GM03348 (cell line): ENCODE measurements around the gene CPN2.
A peak's percentile ranks its signal among the peaks of the same experiment; 100 is the strongest.

ENCODE experiments used
- DNase-seq: peaks from one replicate; pipeline ENCODE4 v3.0.0; 2012; ENCODE audit warnings: low spot score

Gene CPN2

DNA sequence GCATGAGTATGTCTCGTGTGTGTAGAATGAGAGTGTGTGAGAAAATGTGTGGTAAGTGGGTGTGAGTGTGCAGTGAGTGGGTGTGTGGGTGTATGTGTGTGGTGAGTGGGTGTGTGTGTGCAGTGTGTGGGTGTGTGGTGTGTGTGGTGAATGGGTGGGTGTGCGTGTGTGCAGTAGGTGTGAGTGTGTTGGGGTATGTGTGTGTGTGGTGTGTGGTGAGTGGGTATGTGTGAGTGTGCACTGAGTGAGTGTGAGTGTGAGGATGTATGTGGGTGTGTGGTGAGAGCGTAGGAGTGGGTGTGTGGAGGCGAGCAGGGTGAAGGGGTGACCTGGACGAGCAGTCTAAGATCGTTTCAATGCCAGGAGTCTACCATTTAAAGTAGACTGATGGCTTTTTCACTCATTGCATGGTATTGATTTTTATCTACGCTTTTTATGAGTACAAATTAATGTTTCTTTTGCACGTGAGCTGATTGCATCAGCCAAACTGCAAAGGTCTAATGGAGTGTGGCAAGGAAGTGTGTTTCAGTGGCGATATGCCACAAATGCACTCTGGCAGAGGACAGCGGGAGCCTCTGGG lies 1.6 kb upstream of the CPN2 start:
- no peak for DNase-seq

DNA sequence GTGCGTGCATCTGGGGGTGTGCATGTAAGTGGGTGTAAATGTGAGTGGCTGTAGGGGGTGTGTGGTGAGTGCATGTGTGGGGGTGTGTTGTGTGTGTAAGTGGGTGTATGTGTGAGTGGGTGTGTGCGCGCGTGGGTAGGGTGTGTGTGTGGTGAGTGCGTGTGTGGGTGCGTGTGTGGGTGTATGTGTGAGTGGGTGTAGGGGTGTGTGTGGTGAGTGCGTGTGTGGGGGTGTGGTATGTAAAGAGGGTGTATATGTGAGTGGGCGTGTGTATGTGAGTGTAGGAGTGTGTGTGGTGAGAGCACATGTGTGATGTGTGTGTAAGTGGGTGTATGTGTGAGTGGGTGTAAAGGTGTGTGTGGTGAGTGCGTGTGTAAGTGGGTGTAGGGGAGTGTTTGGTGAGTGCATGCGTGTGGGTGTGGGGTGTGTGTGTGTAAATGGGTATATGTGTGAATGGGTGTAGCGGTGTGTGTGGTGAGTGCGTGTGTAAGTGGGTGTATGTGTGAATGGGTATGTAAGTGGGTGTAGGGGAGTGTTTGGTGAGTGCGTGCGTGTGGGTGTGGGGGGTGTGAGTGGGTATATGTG lies 916 bp upstream of the CPN2 start:
- DNase-seq: no peak

DNA sequence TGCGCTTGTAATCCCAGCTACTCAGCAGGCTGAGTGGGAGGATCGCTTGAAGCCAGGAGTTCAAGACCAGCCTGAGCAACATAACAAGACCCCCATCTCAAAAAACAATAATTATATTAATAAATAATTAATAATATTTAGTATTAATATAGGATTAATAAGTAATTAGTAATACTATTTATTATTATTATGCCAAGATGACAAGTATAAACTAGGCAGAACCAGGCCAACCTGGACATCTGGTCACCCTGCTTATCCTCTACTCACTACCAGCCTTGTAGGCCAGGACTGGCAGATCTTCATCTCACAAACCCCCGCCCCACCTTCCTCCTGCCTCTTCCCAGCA lies 429 bp downstream of the CPN2 start:
- DNase-seq: no peak

DNA sequence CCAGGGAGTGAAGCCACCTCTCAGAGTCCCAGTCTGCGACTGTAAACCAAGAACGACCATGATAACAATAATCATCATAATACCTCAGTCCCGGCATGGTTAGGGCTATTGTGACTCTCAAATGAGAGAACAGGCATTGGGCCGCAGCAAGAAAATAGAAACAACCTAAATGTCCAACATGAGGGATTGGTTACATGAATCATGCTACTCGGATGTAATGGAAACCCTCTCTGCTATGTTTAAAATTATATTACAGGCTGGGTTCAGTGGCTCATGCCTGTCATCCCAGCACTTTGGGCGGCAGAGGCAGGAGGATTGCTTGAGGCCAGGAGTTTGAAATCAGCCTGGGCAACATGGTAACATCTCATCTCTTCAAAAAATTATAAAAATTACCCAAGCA lies 2.8 kb downstream of the CPN2 start:
- DNase-seq: no peak

DNA sequence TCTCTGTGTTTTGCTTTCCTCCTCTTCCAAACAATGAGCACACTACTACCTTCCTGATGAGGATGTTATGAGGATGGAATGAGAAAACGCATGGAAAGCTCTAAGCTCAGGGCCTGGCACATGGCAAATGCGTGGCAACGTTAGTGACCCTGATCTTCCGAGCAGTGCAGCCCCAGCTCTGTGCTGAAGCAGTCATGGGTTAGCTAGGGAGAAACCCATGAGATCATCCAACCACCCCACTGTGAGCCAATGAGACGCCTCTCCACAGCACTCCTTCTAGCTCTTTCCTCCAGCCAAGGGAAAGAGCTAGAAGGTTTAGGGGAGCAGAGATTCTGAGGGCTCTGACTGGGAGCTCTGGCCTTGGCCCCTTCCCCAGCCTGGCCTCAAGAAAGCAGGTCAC lies 4.5 kb downstream of the CPN2 start:
- peak; percentile 59 for DNase-seq

DNA sequence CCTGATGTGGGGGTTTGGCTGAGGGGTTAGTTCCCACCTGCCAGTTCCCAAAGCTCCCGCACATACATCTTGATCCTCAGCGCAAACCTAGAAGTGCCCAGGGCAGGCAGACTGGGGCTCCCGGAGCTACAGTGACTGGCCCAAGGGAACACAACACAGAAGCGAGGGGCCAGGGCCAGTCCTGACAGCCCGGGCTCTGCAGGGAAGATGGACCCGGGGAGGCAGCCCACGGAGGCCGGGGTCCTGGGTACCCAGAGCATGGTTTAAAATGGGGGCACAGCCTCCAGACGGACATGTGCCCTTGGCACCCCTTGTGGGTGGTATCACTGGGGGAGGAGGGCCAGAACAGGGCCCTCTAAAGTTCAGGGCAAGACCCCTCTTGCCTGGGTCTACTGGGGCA lies 5.1 kb downstream of the CPN2 start:
- DNase-seq: no peak

GRCh38 chr3:194344012-194344411 lies 7.1 kb downstream of the CPN2 start:
- peak; percentile 74 for DNase-seq

DNA sequence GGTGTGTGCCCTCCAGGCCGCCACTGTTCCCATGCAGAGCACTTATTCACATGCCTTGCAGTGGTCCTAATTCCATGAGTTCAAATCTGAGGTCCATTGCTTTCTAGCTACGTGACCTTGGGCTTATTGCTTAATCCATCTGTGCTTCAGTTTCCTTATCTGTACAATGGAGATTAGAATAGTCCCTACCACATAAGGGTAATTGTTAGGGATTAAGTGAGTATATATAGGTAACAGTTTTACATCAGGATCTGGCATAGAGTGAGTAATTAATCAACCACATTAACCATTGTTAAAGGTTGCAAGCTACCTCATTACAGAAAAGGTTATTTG lies 7.6 kb downstream of the CPN2 start:
- DNase-seq: no peak

DNA sequence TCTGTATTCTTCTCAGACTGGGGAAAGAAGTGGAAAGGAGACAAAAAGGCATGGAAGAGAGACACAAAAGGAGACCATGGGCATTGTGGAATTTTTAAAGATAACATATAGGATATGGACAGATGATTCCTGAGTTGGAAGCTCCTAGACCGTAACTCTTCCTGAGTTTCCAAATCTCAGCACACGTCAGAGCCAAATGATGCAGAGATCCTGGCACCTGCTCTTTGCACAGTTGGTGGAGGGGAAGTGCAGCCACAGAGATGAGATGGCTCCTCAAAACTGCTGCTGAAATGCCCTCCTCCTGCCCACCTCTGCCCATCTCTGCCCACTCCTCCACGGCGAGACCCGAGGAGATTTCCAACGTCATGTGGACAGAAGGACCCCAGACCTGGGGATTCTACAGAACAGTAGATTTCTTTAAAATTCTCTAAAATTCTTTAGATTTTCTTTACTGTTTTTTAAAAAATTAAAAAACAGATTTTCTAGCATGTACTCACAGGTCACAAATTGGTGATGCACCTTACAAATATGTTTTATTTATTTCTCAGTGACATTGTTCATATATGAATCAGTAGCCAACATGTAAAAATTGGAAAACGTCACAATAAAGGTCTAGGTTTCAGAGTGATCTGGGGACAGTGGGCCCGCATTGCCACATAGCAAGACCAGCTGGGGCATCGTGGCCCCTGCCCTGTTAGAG lies 8.1 kb downstream of the CPN2 start:
- no peak for DNase-seq

- DNase-seq: no peak
Measured at GRCh38 chr3:194340757-194341400, 10.2 kb downstream of the CPN2 start.

DNA sequence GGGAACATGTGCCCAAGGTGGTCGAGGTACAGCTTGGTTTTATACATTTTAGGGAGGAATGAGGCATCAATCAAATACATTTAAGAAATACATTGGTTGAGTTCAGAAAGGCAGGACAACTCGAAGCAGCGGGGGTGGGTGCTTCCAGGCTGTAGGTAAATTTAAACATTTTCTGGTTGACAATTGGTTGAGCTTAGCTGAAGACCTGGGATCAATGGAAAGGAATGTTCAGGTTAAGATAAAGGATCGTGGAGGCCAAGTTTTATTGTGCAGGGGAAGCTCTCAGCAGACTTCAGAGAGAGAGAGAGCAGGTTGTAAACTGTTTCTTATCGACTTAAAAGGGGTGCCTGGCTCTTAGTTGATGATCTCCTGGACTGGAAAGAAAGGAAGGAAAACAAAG lies 11.3 kb downstream of the CPN2 start:
- DNase-seq: no peak

- no peak for DNase-seq
Measured at GRCh38 chr3:194339356-194339755, 11.8 kb downstream of the CPN2 start.

- DNase-seq: no peak
Measured at GRCh38 chr3:194337965-194338753, 13.0 kb downstream of the CPN2 start.

DNA sequence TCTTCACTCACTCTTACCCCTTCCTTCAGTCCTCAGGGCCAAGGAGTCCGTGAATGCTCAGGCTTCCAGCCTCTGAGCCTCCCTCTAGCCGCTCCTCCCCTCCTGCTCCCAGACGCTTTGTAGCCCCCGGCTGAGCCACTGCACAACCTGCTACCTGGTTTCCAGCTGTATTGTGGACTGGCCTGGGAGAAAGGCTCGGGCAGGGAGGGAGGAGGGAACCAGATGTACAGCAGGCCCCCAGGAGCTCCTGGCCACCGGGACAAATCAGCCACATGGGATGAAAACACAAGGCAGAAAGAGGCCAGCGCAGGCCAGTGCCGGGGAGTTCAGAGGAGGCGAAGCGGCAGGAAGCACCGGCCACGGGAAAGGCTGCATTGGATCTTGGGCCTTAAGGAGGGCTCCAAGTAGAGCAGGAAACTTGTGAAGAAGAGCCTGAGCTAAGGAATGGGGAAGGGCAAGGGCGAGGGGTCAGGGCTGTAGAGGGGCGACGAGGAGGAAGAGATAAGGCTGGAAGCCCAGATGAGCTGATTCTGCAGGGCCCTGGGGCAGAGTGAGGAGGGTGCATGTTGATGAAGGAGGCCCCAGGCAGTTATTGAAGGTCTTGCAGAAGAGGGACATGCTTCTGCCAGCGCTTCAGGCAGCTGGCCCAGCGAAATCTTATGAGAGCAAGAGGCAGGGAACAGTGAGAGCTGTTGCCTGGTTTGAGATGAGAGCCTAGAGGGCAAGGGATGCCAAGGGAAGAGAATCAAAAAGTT lies 14.3 kb downstream of the CPN2 start:
- no peak for DNase-seq

DNA sequence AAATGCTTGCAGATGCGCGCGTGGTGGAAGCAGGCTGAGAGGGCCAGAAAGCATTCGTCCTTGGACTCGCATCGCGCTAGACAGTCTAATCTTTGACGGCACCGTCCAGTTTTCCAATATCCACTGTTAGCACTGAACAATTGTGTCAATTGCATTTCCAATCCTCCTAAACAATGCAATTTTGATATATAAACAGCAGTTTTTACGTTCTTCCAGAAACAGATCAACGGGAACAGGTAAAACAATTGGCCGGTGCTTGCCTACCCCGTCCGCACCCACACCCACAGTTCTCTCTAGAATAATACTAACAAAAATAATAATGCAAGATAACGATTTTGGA lies 17.2 kb downstream of the CPN2 start:
- no peak for DNase-seq

DNA sequence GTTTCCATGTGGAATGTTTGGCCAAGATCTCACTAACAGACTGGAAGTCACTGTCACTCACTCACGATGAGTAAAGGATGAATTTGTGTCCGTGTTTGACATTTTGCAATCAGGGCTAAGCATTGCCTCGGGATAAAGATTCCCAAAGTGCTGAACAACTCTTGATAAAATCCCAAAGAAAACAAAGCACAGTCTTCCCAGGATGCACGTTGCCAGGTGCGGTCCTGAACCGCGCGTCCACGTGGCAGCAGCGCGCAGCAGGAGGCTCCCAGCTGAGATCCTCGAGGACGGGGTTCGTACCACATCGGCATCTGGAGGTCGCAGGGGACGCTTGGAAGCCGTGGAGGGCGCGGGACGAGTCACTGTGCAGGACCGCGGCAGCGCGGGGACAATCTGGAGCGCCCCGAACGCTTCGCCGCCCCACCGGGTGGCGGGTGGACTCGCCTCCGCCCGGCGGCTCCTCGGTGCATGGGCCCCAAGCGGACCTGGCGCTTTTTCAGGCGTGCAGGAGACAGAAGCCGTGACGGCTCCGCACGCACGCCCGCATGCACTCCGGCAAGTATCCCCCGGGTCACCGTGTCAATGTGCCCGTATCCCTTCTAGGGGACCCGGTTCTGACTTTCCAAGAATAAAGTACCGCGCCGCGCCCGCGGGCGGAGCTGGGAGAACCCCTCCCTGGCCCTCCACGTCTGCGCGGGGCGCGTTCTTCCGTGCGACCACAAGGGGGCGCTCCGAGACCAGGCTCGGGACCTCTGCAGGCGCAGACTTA lies 17.7 kb downstream of the CPN2 start:
- DNase-seq: peak; percentile 93

- DNase-seq: no peak
Measured at GRCh38 chr3:194332858-194333211, 18.3 kb downstream of the CPN2 start.

- DNase-seq: peak; percentile 83
Measured at GRCh38 chr3:194330579-194330978, 20.5 kb downstream of the CPN2 start.

GRCh38 chr3:194330160-194330559 lies 21.0 kb downstream of the CPN2 start:
- DNase-seq: no peak

DNA sequence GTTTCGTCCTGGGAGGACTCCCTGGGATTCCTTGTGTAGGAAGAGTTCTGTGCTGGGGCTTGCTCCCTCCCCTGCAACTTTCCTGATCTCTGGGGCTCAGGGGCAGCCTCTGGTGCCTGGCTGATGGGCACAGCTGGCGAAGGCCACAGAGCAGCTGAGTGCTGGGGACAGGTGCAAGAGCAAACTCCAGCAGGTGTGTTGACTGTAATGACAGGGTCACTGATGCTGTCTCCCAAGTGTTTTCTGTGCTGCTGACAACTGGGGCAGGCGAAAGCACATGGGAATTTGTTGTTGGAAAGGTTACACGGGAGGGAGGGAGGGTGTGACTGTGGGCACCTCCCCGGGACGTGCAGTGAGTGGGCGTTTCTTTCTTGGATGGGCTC lies 21.6 kb downstream of the CPN2 start:
- no peak for DNase-seq

GRCh38 chr3:194328942-194329582 lies 22.1 kb downstream of the CPN2 start:
- DNase-seq: no peak
